PFSK-1 (cell line): ENCODE measurements around the gene TMPRSS9.

Experiments
- FOXP2 ChIP-seq: optimal IDR thresholded peaks from 2 replicates; pipeline ENCODE3; 2011; ENCODE audit warnings: borderline replicate concordance, control low read depth, inconsistent platforms; ENCODE audit not compliant: insufficient read depth; ENCODE audit errors: extremely low read length, extremely low read depth
- POLR2AphosphoS5 ChIP-seq: IDR thresholded peaks from 2 replicates; pipeline ENCODE4 v1.6.1; 2012; ENCODE audit warnings: low read depth, mild to moderate bottlenecking, control low read depth, low read length, moderate library complexity
- SIN3A ChIP-seq: IDR thresholded peaks from 2 replicates; pipeline ENCODE4 v1.6.1; 2012; ENCODE audit warnings: mild to moderate bottlenecking, low read length, moderate library complexity, borderline replicate concordance; ENCODE audit not compliant: insufficient read depth
- TAF1 ChIP-seq: IDR thresholded peaks from 2 replicates; pipeline ENCODE4 v1.6.1; 2012; ENCODE audit warnings: low read length, control low read depth, borderline replicate concordance; ENCODE audit not compliant: insufficient read depth
- TF ChIP-seq, protein P1 (sequence below), 2 experiments: IDR thresholded peaks; 2 replicates each; pipeline versions ENCODE4 v1.6.1 to v1.8.0; 2011 to 2012; ENCODE audit warnings: low read depth in 2 of 2, low read length in 2 of 2, control low read depth in 1 of 2, inconsistent platforms in 1 of 2, mild to moderate bottlenecking in 1 of 2, moderate library complexity in 1 of 2; ENCODE audit not compliant: insufficient read depth in 1 of 2

Gene TMPRSS9

DNA sequence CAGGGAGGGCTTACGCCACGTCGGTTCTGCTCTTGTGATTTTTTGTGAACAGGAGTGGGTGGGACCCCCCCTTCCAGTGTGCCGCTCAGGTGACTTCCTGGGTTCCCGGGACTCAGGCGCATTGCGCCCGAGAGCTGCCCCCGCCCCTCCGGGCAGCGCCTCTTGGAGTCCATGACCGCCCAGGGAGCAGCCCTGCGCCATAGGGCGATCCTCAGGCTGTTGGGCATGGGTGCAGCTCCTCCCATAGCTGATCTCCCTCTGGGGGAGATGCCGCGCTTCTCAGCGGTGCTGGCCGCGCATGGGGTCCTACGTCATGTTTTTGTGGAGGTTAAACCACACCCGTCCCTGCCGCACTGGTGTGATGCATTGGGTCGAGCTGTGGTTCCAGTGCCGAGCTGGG, 7.9 kb upstream of the TMPRSS9 start:
- no peak for TF ChIP-seq TAF1
- no peak for TF ChIP-seq FOXP2
- TF ChIP-seq SIN3A, result no peak
- no peak for TF ChIP-seq POLR2AphosphoS5
- TF ChIP-seq, protein P1, sequence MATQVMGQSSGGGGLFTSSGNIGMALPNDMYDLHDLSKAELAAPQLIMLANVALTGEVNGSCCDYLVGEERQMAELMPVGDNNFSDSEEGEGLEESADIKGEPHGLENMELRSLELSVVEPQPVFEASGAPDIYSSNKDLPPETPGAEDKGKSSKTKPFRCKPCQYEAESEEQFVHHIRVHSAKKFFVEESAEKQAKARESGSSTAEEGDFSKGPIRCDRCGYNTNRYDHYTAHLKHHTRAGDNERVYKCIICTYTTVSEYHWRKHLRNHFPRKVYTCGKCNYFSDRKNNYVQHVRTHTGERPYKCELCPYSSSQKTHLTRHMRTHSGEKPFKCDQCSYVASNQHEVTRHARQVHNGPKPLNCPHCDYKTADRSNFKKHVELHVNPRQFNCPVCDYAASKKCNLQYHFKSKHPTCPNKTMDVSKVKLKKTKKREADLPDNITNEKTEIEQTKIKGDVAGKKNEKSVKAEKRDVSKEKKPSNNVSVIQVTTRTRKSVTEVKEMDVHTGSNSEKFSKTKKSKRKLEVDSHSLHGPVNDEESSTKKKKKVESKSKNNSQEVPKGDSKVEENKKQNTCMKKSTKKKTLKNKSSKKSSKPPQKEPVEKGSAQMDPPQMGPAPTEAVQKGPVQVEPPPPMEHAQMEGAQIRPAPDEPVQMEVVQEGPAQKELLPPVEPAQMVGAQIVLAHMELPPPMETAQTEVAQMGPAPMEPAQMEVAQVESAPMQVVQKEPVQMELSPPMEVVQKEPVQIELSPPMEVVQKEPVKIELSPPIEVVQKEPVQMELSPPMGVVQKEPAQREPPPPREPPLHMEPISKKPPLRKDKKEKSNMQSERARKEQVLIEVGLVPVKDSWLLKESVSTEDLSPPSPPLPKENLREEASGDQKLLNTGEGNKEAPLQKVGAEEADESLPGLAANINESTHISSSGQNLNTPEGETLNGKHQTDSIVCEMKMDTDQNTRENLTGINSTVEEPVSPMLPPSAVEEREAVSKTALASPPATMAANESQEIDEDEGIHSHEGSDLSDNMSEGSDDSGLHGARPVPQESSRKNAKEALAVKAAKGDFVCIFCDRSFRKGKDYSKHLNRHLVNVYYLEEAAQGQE (IDR thresholded peaks at IDR 0.05; ENCODE audit: insufficient read depth in 1 of 2, low read depth in 2 of 2, low read length in 2 of 2), result no peak

DNA sequence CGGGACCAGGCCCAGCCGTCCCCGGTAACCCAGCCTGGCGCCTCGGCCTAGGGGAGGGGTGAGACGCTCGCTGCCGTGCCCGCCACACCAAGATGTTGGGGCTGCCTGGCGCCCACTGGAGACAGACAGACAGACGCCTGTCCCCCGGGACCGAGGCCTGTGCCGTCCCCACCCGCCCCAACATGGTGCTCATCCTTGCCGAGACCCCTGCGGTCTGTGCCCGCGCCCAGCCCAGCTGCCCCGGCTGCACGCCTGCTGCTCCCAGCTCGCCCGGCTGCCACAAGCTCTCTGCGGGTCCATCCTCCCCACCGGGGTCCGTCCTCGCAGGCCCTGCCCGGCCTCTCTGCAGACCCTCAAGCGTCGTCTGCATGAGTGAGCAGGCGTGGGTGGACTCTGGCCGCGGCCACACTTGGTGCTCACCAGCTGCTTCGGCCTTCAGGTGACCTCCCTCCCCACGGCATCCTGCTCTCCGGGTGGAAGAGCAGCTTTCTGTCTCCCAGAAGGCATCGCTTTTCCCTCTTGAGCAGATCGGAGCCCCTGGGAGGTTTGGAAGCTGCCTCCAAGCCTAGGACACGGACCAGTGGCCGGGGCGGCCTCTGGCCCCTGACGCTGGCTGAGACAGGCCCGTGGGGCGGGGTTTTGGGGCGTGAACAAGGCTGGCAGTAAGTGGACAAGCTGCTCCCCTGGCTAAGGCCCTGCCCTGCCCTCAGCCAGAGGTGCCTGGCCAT, 6.7 kb upstream of the TMPRSS9 start:
- TF ChIP-seq, protein P1 (IDR thresholded peaks at IDR 0.05; ENCODE audit: insufficient read depth in 1 of 2, low read depth in 2 of 2, low read length in 2 of 2), result no peak
- TF ChIP-seq TAF1, result no peak
- no peak for TF ChIP-seq POLR2AphosphoS5
- no peak for TF ChIP-seq FOXP2
- TF ChIP-seq SIN3A, result no peak

DNA sequence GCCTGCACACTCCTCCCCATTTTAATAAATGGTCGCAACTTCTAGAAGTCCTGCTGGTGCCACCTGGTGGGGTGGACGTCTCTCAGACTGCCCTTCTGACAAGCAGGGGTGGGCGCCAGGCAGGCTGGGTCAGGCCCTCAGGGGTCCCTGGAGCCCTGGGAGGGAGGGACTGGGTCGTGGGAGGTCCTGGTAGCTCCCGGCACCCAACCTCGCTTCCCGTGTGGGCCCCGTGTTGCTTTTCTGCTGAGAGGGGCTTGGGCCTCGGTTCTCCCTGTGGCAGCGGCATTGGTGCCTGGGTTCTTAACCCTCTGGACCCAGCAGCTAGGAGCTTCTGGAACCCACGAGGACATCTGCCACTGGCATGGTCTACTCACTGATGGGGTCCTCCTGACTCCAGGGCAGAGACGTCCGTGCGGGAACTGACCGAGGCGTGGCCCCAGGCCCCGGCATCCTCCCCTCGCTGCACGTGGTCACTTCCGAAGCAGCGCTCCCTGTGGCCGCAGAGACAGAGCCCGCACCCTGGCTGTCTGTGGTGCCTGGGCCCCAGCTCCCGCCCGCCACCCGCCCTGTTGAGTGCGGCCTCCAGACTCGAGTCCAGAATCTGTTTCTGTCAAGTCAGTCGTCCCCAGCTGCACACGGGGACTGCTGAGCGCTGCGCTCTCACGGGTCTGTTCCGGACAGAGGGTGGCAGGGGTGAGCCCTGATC, 6.0 kb upstream of the TMPRSS9 start:
- TF ChIP-seq POLR2AphosphoS5 (no peak), TAF1 (no peak), SIN3A (no peak), FOXP2 (no peak)
- TF ChIP-seq, protein P1 (IDR thresholded peaks at IDR 0.05; ENCODE audit: insufficient read depth in 1 of 2, low read depth in 2 of 2, low read length in 2 of 2), result no peak

DNA sequence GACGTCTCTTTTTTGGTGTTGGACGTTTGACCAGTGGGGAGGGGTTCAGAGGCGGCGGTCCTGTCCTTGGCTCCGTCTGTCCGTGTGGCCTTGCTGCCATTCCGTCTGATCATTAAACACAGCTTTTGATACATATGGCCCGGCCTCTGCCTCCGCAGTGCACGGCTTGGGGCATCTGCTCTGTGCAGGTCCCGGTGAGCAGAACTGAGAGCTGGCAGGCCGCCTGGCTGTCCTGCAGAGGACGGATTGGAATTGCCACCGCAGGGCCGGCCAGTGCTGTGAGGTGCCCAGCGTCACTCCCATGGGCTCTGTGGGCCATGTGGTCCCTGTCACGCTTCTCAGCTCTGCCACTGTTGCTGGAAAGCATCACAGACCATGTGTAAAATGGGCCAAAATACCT, 5.4 kb upstream of the TMPRSS9 start:
- TF ChIP-seq SIN3A (no peak), TAF1 (no peak), FOXP2 (no peak), POLR2AphosphoS5 (no peak)
- TF ChIP-seq, protein P1 (IDR thresholded peaks at IDR 0.05; ENCODE audit: insufficient read depth in 1 of 2, low read depth in 2 of 2, low read length in 2 of 2), result no peak
